GM21528 (cell line): ENCODE results near the gene NUB1.
A peak's percentile ranks its signal among the peaks of the same experiment; 100 is the strongest.

Experiments used
- ATAC-seq: cut with Tn5 transposase; IDR thresholded peaks from one replicate; pipeline ENCODE4 v1.9.1; 2021; ENCODE audit warnings: mild to moderate bottlenecking, moderate library complexity; ENCODE audit not compliant: unreplicated experiment, low FRiP score

The NUB1 gene

GRCh38 chr7:151399906-151400305 is 58.3 kb downstream of the NUB1 start:
- ATAC-seq: no peak

GRCh38 chr7:151400626-151401315 is 59.2 kb downstream of the NUB1 start:
- peak; percentile 53 for ATAC-seq

DNA sequence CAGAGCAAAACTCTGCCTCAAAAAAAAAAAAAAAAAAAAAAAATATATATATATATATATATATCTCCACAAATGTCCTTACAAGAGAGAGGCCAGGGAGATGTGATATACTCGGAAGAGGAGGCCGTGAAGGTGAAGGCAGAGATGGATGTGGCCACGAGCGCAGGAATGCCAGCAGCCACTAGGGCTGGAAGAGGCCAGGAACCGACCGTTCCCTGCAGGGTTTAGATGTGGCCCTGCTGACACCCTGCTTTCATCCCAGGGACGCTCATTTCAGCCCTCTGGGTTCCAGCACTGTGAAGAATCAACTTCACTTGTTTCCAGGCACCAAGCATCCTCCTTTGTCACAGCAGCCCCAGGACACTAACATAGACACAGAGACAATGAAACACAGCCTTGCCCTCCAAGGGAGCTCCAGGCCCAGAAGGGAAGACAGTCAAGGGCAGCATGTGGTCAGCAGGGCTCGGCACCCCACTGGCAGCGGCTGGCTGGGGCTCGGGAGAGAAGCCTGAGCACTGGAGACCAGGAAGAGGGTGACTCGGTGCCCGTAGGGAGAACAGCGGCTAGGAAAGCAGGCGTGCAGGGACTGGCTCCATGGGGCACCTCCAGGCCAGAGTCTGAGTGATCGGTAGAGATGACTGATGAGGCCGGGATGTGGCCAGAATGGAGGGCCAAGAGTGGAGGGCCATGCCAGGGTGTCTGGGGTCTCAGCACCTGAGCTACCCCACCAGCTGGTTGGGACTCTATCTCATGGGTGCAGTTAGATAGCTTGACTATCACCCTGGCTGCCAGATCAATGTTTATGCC is 60.6 kb downstream of the NUB1 start:
- ATAC-seq: no peak

- no peak for ATAC-seq
Measured at GRCh38 chr7:151403764-151404163, 62.2 kb downstream of the NUB1 start.

DNA sequence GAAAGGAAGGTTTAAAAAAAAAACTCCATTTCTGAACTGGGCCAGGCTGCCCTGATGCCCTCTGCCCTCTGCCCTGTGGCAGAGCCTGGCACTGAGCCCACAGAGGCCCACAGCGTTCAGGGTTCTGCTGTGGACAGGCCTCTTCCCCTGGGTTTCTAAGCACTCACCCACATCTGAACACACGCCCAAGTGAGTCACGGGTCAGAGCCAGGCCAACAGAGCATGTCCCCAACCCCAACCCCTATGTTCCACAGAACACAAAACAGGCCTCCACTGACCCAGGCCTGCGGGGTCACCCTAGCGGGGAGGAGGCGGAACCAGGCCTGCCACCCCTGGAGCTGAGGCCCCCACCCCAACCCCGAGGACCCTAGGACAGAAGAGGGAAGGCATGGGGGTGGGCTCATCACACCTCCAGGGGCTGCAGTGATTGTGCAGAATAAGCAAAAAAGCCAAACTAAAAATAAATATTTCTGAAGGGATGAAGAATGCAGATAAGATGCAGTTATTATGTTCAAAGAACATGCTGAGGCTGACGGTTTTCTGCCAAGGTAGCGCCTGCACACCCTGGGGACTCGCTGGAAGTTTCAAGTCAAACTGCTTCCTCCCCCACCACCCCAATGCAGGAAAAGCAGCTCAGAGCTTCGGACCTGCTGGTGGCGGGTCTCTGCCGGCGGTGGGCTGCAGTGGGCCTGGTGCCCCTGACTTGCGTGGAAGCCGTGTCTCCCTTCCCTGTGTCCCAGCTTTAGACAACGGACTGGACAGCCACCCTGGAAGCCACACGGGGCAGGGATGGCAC is 62.8 kb downstream of the NUB1 start:
- no peak for ATAC-seq

- no peak for ATAC-seq
Measured at GRCh38 chr7:151405056-151405455, 63.4 kb downstream of the NUB1 start.

DNA sequence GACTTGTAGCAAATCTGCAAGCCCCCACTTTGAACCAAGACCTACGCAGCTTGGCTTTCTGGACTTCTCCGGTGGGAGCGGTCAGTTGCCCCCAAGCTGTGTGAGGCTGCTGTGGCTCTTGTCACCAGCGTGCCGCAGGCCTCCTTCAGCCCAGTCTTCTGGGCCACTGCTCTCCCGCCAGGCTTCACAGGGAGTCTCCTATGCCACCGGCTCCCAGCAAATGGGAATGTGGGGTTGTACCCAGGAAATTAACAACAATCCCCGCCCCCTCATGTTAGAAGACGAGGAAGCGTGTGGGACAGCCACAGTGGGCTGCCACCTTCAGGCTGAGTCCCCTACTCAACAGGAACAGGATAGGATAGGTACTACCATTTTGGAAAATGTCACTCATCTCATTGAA is 64.0 kb downstream of the NUB1 start:
- no peak for ATAC-seq

DNA sequence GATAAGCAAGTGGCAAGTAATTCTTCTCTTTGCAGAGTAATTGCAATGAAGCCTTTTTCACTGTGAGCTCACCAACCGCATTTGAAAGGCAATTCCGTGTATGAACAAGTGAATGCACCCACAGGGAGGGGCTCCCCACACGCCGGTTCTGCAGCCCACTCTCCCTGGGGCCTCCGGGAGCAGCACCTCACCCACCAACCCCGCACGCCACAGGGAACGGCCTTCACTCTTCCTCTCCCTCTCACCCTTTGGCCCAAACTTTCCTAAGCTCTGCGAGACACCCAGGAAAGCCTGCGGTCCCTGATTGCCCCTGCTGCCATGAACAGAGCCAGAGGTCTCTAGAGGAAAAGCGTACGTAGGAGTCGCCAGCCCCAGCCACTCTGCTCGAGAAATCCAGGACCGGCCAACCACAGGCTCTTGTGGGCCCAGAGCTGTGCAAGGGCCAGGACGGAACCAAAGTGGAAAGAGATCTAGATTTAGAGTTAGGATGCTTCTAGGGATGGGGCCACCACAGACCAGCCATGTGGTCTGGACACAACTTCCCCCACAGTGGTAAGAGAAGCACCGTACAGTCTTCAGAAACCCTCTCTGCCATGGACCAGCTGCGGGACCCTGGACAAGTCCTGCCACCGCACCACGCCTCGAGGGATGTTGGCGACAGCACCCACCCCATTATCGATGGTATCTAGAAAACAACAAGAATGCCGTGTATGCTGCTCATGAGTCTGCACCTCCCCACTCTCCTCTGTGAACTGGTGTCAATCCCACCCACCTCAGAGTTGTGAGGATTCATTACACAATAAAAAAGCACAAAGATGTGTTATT is 64.7 kb downstream of the NUB1 start:
- ATAC-seq: no peak

DNA sequence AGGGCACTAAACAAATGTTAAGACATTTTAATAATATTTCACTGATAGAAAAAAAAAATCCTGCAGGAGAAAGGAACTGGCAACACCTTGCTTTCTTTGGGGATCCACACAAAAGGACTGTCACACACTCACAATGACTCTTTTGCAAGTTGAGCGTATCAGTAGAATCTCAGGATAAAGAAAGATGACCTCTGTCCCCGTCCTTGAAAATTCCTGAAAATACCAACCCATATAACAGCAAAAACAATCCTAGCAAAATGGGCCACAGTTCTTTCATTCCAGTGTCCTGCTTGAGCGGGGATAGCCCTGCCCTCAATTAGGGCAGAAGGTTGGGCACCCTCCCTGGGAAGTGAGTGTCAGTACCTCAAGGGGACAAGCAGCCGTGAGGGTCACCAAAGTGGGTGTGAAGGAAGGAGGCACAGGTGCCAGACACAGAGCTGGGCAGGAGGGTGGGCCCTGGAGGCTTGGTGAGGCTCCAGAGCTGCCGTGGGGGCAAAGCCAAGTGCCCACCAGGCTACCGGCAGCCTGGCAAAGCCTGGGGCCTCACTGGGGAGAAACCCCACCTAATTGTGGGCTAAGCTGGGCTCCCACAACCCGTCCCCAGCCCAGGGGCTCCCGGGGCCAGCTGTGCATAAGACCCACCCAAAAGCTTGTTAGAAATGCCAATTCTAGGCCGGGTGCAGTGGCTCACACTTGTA is 65.4 kb downstream of the NUB1 start:
- ATAC-seq: no peak

DNA sequence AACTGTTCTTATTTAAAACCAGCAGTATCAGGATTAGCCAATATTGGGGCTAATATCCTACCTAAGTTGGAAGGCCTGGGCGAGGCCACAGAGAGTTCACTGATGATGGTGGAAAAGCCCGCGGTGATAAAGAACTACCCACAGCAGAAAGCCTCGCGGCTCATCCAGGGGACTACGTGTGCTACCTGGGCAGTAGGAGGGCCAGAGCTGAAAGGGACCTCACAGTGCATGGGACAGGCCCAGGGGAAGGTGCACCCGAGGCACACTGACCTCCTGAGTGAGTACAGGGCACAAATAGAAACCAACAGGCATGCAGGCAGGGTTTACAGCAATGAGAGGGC is 66.9 kb downstream of the NUB1 start:
- no peak for ATAC-seq

- ATAC-seq: no peak
Measured at GRCh38 chr7:151408839-151409666, 67.4 kb downstream of the NUB1 start.

GRCh38 chr7:151409667-151410404 is 68.2 kb downstream of the NUB1 start, which contains the start of gene WDR86:
TSS of gene WDR86 (minus strand) at chr7:151410038. CDS start at chr7:151409589, 449 bp downstream.
- ATAC-seq: no peak

GRCh38 chr7:151410405-151411390 is 69.1 kb downstream of the NUB1 start:
- ATAC-seq: no peak

DNA sequence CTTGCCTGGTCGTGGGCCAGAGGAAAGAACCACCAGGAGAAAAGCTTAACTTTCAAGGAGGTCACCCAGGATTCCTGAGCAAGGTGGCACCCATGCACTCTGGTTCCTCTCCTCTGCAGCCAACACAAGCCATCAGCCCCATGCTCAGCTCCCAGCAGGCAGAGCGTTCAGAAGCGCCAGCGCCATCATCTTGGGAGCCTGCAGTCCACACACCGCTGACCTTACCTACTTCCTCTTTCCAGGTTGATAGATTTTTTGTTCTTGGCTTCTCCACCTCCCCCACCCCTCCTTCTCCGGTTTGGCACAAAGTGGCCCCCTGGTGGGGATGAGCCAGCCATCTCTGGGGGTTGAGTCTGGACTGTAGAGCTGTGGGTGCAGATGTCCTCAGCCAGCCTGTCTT is 69.9 kb downstream of the NUB1 start:
- no peak for ATAC-seq

GRCh38 chr7:151412318-151412717 is 70.7 kb downstream of the NUB1 start:
- ATAC-seq: no peak

DNA sequence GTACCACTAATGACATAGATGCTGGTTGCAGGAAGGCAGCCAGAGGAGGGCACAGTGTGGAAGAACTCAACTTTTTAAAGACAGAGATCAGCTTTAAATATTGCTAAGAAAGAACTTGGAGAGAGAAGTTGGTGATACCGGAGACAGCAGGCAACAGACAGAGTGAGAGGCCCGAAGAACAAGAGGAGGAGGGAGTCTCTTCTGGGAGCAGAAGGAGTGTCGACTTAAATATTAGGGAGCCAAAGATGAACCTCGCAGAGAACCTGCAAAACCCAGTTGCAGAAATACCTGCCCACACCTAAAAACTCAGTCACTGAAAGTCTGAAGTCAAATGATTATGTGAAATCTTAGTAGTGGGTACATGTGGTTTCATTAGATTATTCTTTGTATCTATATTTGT is 71.6 kb downstream of the NUB1 start:
- ATAC-seq: no peak
